Stomach (tissue), 4 donors: ENCODE data around the gene RNF220.

Source experiments
- CTCF ChIP-seq, 7 experiments: fragments of 450-650 bp in 4 of 7; fragments of 200-600 bp in 3 of 7; sonication (generic) in 3 of 7; IDR thresholded peaks; one replicate each; pipeline ENCODE4 v1.5.1; 2016 to 2019; ENCODE audit warnings: antibody characterized with exemption in 7 of 7, control low read depth in 2 of 7, mild to moderate bottlenecking in 1 of 7
- EP300 ChIP-seq: sonication (generic); formaldehyde crosslinking; IDR thresholded peaks from one replicate; pipeline ENCODE4 v1.6.1; 2017; ENCODE audit warnings: antibody characterized with exemption
- POLR2A ChIP-seq, 4 donors: fragments of 450-650 bp; IDR thresholded peaks; one replicate each; pipeline ENCODE4 v1.6.1; 2016; ENCODE audit warnings: antibody characterized with exemption in 4 of 4, control low read depth in 2 of 4, mild to moderate bottlenecking in 1 of 4, moderate library complexity in 1 of 4
- POLR2AphosphoS5 ChIP-seq, 3 donors: sonication (generic); formaldehyde crosslinking; IDR thresholded peaks; one replicate each; pipeline ENCODE4 v1.6.1; 2016; ENCODE audit warnings: antibody characterized with exemption in 3 of 3

DNA sequence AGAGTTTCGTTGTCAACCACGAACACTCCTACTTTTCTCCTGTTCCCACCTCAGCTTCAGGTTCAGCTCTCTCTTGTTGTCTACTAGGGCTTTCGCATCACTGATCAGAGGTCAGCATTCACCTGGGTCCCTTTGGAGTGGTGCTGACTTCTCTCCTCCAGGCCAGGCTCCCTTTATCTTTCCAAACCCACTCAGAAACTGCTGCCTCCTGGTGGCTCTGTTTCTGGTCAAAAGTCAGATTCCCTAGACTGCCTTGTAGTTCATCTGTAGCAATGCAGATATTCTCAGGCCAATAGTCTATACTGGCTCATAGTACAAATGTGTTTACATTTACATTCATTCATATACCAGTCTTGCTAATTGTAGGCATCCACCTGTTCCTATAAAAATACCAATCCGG is 43.6 kb upstream of the RNF220 start:
- no peak for TF ChIP-seq CTCF (IDR thresholded peaks at IDR 0.05)
- no peak for TF ChIP-seq POLR2A (IDR thresholded peaks at IDR 0.05)
- no peak for TF ChIP-seq POLR2AphosphoS5 (IDR thresholded peaks at IDR 0.05)
- TF ChIP-seq EP300 = no peak
